GM19455 (cell line): ENCODE data around the gene CD46.
"Not testable (repeated sequence)": the region's sequence is repeated elsewhere in the genome, so short reads cannot be mapped to it uniquely, and the experiment has no call there.

ENCODE experiments used
- ATAC-seq: cut with Tn5 transposase; IDR thresholded peaks from one replicate; pipeline ENCODE4 v1.9.1; 2021; ENCODE audit not compliant: unreplicated experiment

Gene CD46

DNA sequence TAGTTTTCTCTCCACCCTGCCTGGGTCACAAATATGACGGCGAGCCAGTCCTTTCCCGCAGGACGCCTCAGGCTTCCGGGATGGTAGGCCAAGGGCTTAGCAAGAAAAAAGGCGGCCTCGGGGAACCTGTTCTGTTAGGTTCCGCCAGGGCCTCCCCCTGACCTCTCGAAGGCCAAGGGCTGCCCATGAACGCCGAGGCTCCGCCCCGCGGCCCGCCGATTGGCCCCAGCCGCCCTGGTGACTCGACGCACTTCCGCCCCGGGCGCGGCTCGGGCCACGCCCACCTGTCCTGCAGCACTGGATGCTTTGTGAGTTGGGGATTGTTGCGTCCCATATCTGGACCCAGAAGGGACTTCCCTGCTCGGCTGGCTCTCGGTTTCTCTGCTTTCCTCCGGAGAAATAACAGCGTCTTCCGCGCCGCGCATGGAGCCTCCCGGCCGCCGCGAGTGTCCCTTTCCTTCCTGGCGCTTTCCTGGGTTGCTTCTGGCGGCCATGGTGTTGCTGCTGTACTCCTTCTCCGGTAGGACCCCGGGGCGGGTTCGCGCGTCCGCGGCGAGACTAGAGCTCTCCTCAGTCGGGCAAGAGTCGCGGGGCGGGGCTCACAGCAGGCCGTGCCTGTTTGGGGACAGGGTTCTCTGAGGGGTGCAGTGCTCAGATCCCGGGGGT, at the start of gene CD46:
TSS of gene CD46 (plus strand) at position 265 of the 666 bp plus-strand sequence. CDS start at position 424, 159 bp downstream.
- peak; percentile 97 for ATAC-seq

DNA sequence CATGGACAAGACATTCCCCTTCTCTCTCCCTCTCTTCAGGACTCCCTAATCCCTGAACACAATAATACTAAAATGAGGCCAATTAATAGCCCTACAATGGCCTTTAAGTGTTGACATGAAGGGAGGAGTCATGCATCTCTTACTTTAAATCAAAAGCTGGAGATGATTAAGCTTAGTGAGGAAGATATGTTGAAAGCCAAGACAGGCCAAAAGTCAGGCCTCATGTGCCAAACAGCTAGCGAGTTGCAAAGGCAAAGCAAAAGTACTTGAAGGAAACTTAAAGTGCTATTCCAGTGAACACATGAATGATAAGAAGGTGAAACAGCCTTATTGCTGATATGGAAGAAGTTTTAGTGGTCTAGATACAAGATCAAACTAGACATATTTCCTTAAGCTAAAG, 49.5 kb upstream of the CD46 start:
- ATAC-seq, result no peak

DNA sequence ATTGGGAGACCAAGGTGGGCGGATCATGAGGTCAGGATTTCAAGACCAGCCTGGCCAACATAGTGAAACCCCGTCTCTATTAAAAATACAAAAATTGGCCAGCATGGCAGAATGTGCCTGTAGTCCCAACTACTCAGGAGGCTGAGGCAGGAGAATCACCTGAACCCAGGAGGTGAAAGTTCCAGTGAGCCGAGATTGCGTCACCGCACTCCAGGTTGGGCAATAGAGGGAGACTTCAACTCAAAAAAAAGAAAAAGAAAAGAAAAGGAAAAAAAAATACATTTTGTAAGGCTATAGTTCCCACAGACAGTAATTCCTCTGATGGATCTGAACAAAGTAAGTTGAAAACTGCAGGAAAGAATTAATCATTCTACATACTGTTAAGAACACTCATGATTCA, 48.1 kb upstream of the CD46 start:
- no peak for ATAC-seq

DNA sequence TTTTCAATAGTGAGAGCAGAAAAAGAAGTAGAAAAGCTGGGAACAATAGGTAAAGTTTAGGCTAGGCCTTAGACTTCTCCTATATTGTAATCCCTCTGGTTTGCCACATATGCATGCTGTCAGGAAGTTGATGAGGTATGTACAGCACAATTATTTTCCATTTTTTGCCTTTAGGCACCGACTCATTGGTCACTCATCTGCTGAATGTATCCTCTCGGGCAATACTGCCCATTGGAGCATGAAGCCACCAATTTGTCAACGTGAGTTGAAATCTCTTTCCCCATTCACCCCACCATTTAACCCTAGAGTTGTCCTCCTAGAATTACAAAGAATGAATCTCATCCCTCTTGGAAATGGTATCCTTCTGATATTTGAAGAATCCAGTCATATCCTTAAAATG, 43.9 kb upstream of the CD46 start:
- ATAC-seq, result not testable (repeated sequence)

DNA sequence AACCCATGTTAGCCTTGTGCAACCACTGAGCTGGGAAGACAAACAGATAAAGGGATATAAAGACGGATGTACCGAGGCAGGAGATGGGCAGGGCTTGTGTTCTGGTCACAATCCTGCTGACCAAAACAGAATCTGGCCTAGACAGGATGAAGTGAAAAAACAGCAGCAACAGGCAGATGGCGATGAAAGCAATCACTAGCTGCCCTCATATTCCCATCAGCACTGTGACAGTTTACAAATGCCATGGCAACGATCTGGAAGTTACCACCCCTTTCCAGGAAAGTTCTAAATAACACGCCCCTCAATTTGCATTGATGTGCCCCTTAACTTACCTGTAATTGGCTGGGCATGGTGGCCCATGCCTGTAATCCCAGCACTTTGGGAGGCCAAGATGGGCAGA, 40.6 kb upstream of the CD46 start:
- no peak for ATAC-seq

DNA sequence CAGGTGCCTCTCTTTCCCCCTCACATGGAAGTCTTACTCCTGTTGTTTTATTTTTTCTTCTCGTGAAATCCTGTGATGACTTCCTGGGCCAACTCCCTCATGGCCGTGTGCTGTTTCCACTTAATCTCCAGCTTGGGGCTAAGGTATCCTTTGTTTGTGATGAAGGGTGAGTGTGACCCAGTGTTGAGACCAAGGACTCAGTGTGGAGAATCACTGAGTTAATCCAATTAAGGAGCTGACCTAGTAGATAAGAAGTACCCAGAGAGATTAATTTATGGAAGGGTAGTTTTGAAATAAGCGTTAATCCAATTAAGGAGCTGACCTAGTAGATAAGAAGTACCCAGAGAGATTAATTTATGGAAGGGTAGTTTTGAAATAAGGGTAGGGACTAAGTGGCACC, 39.2 kb upstream of the CD46 start:
- ATAC-seq, result not testable (repeated sequence)

DNA sequence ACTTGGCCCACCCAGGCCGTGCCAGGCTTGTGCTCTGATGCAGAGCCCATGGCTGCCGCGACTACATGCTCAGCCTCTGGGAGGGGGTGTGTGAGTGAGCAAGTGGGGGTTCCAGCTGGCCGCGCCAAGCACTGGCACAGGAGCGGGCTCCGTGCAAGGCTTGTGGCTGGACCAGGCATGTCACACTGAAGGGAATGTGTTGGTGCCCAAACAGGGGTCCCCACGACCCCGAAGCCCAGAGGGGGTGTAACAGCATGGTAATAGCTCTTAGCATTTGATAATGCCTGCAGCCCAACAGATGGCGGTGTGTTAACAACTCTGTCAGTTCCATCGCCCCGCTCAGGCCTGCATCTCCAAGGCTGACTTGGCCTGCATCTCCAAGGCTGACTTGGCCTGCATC, 38.3 kb upstream of the CD46 start:
- no peak for ATAC-seq

DNA sequence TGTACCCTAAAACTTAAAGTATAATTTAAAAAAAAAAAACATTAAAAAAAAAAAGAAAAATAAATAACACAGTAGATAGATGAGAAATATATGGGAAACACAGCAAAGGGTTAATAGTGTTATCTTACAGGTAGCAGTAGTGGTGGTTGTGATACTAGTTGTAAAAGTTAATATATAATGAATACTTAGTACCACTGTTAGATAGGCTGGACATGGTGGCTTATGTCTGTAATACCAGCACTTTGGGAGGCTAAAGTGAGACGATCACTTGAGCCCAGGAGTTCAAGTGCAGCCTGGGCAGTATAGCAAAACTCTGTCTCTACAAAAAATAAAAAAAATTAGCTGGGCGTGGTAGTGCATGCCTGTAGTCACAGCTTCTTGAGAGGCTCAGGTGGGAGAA, 32.6 kb upstream of the CD46 start:
- no peak for ATAC-seq

DNA sequence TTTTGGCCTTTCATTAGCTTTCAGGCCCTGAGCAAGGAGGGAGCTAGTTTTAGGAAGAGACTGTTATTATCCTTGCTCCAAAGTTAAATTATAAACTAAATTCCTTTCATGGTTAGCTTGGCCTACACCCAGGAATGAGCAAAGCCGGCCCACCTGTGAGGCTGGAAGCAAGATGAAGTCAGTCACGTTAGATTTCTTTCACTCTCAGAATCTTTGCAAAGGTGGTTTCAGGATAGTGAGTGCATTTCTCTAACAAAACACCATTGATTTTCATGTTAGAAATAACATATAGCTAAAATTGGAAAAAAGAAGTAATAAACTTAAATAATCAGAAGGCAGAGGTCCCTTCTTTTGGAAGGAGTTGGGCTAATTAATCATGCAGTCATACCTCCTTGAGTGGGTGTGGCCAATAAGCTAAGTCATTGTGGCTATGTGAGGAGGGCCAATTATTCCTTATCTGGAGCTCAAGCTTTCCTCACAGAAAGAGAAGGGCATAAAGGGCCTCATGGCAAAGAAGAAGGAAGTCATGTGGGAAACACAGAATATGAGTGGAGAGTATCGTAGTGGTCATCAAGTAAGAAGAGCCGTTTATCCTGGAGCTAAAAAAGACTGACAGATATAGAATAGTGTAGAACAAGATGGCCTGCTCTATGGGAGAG, 23.5 kb upstream of the CD46 start:
- not testable (repeated sequence) for ATAC-seq

DNA sequence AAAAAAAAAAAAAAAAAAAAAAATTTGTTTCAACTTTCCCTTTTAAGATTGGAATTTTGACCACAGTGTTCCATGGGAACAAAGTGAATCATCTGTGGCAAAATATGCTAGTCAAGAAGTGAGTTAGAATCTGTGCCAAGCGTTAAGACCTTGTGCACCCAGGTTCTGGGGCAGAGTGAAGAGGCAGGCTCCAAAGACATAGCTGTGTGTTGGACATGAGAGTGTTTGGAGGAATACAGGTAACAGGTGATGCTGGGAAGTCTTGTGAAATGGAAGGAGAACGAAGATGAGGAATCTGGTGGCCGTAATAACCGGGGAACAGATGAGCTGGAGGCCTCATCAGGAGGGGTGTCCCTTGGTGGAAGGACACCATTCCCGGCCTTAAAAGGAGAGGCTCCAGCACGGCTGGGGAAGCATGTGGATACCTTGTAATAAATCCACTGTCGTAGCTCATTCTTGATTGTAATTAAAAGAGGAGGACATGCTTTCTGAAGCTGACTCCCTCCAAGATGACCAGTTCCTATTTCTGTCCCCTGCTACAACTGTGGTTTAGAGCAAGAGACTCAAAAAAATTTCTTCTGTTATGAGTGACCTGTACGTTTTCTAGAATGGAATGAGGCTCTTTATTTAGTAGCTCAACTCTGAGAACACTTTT, 14.2 kb upstream of the CD46 start:
- not testable (repeated sequence) for ATAC-seq

DNA sequence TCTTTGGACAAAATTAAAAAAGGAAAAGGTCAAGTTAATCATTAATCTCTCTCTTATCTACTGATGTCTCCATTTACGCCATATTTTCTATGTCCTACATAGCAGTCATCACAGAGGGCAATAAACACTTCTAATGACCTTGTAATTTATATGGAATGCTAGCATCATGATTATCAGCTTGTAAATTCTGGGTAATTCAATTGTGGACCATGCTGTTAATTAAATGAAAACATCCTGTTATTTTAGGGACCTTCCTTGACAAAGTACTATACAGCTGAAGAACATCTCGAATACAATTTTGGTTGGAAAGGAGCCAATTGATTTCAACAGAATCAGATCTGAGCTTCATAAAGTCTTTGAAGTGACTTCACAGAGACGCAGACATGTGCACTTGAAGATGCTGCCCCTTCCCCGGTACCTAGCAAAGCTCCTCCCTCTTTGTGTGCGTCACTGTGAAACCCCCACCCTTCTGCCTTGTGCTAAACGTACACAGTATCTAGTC, 13.6 kb upstream of the CD46 start:
- not testable (repeated sequence) for ATAC-seq

DNA sequence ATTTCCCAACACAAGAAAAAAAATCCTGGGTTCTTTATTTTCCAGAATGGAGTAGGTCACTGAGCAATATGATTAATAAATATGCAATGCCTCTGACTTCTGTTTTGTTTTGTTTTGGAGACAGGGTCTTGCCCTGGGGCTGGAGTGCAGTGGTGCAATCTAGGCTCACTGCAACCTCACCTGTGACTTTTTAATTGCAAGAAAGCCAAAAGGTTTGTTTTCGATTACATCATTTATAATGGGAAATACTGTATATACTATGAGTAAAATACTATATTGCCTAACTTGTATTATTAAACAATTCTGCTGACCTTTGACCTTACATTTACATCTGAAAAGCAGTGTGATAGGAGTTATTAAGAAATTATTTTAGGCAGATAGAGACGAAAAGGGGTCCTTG, 11.6 kb upstream of the CD46 start:
- no peak for ATAC-seq

DNA sequence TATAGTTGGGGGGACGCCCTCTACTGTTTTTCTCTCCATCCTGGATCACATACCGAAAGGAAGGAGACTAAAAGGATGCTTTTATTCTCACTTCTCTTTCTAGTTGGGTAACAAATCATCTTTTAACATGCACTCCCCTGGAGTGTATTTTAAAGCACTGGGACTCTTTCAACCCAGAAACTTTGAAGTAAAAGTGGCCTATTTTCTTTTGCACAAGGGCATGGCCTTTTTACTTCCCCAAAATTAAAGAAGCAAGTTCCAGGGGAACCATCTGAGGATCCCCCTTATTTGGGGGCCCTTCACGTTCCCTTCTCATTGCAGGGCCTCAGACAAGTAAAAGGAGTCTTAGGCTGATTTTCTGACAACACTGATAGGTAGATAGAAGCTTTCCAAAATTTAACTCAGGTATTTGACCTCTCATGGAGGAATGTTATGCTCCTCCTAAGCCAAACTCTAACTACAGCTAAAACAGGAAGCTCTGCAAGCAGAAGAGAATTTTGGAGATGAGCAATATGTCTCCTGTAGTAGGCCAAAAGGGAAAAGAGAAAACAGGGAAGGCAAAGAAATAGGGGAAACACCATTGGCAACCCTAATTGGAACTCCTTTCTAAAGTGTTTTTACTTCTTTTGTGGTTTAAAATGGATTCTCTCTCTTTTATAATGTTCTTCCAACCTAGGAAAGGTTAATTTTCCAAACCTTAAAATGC, 8.9 kb upstream of the CD46 start:
- no peak for ATAC-seq

DNA sequence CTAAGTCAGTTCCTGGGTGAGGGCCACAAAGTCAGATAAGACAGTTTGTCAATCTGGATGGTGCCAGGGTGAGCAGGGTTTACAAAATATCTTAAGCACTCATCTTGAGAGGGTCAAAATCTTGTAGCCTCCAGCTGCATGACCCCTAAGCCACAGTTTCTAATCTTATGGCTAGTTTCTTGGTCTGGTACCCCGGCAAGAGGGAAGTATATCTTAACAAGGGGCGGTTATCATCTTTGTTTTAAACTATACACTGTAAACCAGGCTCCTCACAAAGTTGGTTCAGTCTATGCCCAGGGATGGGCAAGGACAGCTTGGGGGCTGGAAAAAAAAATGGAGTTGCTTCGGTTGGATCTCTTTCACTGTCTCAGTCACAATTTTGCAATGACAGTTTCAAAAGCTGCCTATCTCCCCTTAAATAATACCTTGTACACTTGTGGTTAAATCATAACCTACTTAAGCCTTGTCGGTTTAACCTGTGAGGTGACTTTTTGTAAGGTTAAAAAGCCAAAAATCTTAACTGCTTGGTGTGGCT, 7.8 kb upstream of the CD46 start:
- ATAC-seq, result no peak

DNA sequence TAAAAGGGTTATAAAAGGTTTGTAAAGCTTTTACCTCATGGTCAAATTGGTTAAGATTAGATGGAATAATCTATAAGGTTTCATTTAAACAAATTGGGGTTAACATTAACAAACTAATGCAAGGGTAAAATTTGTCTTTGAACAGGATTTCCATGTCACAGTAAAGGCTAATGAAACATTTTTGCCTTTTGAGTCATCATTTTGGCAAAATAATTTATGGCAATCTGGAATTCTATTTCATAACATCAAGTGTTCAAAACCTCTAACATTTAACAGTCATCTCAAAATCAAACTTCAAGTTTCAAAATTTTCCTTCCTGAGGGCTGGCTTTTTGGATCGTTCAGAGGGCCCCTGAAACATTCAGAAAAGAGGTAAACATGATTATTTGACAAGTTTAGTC, 6.6 kb upstream of the CD46 start:
- no peak for ATAC-seq

DNA sequence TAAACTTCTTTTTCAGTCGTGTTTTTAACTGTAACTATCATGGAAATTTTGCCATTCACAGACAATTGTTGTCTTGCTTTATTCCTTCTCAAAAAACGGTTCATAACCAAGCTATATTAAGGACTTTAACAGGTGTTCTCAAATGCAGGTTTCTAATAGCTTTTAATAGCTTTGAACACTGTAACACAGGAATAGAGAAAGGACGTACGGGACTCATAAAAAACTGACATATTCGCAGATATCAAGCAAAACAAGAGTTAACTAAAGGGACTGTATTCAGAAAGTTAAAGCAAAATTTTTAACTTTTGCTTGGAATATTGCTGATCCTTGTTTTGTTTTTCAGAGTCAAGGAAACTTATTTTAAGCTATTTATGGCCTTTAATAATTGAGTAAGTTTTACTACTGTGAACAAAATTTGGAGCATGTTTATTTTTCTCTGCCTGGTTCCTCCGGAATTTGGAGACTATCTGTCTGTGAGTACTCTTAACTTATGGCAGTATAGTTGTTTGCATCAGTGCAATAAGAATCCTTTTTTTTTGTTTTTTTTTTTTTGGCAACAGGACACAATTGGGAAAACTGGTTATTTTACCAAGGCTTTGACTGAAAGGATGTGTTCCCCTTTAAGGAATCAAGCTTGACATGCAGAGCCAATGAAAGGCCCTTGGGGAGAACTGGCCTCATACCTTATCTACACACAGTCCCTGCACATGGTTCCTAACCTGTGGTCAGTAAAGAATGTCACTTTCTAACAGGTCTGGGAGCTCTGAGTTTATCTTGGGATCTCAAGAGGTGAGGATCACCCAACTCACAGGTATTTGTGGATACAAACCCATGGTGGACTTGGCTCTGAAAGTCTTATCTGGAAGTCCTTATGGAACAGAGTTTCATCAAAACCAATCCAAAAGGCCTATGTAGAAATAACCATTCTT, 5.8 kb upstream of the CD46 start:
- no peak for ATAC-seq

DNA sequence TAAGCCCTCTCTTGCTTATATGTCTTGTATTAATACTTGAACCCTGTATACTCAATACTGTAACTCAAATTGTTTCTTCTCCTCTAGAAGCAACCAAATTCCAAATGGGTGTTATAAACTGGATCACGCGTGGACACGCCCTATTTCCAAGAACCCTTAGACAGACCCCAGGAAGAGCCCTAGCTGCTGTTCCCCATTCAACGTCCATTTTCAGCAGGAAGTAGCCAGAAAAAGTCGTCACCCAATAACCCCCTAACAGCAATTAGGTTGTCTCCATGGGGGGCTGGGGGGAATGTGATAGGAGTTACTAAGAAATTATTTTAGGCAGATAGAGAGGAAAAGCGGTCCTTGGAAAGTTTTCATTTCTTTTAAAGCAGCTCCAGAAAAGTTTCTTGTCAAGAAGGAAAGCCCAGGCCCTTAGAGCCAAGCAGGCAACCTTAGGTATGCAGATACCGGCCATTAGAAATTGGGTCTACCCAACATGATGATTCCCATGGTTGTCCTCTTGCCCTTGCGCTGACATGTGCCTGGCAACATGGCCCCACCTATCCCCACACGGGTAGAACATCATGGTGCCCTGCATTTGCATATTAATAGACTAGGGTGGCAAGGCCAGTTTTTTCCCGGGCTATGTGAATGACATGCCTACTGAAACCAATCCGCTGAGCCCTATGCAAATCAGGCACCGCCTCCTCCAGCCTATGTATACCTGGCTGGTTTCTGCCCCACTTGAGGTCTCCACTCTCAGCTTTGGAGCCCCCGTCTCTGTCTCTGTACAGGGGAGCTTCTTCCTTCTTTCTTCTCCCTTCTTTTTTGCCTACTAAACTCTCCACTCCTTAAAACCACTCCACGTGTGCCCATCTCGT, 4.0 kb upstream of the CD46 start:
- ATAC-seq, result no peak

DNA sequence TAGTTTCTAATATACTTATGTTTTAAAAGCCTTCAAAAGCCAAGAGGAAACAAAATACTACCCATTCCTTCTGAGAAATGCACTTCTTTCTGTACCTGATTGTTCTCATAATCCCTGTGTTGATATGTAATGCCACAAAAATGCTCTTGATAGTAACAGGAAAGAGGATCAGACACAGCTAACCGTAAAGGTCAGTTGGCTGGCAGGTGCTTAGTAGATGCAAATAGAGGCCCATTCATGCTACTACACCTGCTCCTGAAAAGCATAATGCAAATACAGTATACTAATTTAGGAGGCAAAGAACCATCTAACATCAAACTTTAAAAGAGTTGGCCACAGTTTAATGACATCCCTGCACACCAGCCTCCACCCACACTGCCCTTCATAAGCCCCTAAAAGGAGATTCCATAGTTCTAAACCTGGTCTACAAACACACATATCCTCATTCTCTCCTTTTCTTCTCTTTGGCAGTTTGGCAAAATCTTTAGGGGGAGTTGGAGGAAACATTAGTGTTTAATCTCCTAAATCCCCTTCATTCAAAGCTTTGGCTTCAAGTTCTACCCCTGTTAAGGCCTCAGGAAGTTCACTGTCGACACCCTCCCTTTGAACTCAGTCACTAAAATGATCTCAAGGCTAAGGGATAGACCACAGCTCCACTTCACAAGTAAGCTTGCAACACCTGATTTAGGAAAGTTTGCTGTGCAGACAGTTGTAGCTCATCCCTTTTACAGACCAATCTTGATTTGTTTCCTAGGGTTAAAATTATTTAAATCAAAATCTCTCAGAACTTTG, 2.9 kb upstream of the CD46 start:
- ATAC-seq, result no peak
